ENCODE measurements around the gene CD4. TPM values are rescaled to one million over a fixed set of nuclear protein-coding genes. Genes with fewer than 3 reads are reported as not detected.

Gene CD4
- total RNA-seq, 1 experiment from 2014 or later, result not detected

DNA sequence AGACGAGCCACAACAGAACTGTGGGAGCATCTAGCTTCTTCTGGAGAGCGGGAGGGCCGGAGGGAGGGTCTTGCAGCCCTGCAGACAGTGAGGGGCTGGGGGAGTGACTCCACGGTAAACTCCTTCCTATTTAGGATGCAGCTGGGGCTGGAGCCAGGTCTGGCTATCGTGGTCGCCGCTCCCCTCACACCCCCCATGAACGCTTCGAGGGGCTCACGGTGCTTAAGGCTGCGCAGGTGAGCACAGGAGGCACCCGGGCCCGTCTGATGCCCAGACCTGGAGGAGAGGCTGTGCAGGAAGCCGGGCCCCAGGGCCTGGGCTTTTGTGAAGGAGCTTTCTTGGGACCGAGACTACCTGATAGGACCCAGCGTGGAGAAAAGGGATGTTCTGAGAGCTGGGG is 47.5 kb downstream of the CD4 start:
- Mint-ChIP-seq H3K27me3 (ENCODE audit: insufficient read depth, unreplicated experiment) (no peaks in the 10 kb centered on the region), H3K27ac (ENCODE audit: unreplicated experiment) (no peak overlapping the region), H3K36me3 (ENCODE audit: insufficient read depth, unreplicated experiment) (peaks cover 31% of the 10 kb centered on the region), H3K9me3 (ENCODE audit: unreplicated experiment) (no peaks in the 10 kb centered on the region), H3K4me3 (ENCODE audit: unreplicated experiment) (no peak overlapping the region), H3K4me1 (ENCODE audit: low read depth, unreplicated experiment) (peaks cover 20% of the 10 kb centered on the region)
- ChIA-PET POLR2A (interaction anchor here (0.7 kb wide), 1 partner anchor 14 kb away, joined by 4 read pairs; the partner anchor contains the start of gene CDCA3), CTCF (interaction anchor here (0.6 to 4.4 kb wide), 5 partner anchors 15 to 121 kb away, joined by 3 to 35 read pairs (median 3); partner anchors contain the start of genes CDCA3, MLF2, SPSB2 and USP5)
- no peak for DNase-seq
- intact Hi-C loops (cut with micrococcal nuclease; ENCODE audit: unreplicated experiment), result no loop called here
- no TSS peak for BruUV-seq (replicated peaks)
- no peaks in the 10 kb centered on the region for H3K9me3 ChIP-seq
- no peak overlapping the region for H3K4me3 ChIP-seq (ENCODE audit: low read depth, low read length)
- TF ChIP-seq, protein P1, sequence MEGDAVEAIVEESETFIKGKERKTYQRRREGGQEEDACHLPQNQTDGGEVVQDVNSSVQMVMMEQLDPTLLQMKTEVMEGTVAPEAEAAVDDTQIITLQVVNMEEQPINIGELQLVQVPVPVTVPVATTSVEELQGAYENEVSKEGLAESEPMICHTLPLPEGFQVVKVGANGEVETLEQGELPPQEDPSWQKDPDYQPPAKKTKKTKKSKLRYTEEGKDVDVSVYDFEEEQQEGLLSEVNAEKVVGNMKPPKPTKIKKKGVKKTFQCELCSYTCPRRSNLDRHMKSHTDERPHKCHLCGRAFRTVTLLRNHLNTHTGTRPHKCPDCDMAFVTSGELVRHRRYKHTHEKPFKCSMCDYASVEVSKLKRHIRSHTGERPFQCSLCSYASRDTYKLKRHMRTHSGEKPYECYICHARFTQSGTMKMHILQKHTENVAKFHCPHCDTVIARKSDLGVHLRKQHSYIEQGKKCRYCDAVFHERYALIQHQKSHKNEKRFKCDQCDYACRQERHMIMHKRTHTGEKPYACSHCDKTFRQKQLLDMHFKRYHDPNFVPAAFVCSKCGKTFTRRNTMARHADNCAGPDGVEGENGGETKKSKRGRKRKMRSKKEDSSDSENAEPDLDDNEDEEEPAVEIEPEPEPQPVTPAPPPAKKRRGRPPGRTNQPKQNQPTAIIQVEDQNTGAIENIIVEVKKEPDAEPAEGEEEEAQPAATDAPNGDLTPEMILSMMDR (IDR thresholded peaks at IDR 0.05; ENCODE audit: insufficient read depth in 1 of 2, low read depth in 1 of 2, low read length in 1 of 2, severe bottlenecking in 1 of 2, unreplicated experiment in 1 of 2), result no peak
- H3K4me1 ChIP-seq, result peaks cover 6% of the 10 kb centered on the region
- no peaks in the 10 kb centered on the region for H3K36me3 ChIP-seq (ENCODE audit: control insufficient read depth, insufficient read depth, low read length)
- H3K27me3 ChIP-seq (replicated peaks; ENCODE audit: control insufficient read depth, insufficient read depth, low read length), result no peaks in the 10 kb centered on the region

DNA sequence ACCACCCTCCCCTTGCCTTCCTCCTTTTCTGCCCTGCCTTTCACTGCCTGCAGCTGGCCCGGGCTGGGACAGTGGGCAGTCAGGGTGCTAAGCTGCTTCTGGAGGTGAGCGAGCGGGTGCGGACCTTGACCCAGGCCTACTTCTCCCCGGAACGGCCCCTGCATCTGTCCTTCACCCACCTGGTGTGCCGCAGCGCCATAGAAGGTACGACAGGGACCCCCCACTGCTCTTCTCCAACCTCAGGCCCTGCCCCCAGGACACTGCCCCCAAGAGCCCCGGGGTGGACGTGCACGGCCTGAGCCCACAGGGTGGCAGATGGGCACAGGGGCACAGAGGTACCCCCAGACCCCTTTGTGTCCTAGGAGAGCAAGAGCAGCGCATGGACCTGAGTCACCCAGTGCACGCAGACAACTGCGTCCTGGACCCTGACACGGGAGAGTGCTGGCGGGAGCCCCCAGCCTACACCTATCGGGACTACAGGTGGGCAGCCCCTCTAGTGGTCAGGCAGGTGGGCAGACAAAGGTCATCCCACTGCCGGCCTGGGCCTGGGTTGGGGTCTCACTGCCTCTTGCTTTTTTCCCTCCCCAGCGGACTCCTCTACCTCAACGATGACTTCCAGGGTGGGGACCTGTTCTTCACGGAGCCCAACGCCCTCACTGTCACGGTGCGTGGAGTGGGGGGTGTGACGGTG is 48.2 kb downstream of the CD4 start:
- Histone ChIP-seq H3K4me3 (ENCODE audit: low read depth, low read length) (no peak overlapping the region), H3K27me3 (replicated peaks; ENCODE audit: control insufficient read depth, insufficient read depth, low read length) (no peaks in the 10 kb centered on the region), H3K9me3 (no peaks in the 10 kb centered on the region), H3K36me3 (ENCODE audit: control insufficient read depth, insufficient read depth, low read length) (no peaks in the 10 kb centered on the region), H3K4me1 (peaks cover 13% of the 10 kb centered on the region)
- CTCF ChIA-PET, result interaction anchor here (0.7 to 4.4 kb wide), 3 partner anchors 14 to 84 kb away, joined by 3 to 35 read pairs (median 3); partner anchors contain the start of genes CDCA3, MLF2, SPSB2 and USP5
- Mint-ChIP-seq H3K27me3 (ENCODE audit: insufficient read depth, unreplicated experiment) (no peaks in the 10 kb centered on the region), H3K4me1 (ENCODE audit: low read depth, unreplicated experiment) (peaks cover 20% of the 10 kb centered on the region), H3K4me3 (ENCODE audit: unreplicated experiment) (no peak overlapping the region), H3K27ac (ENCODE audit: unreplicated experiment) (no peak overlapping the region), H3K9me3 (ENCODE audit: unreplicated experiment) (no peaks in the 10 kb centered on the region), H3K36me3 (ENCODE audit: insufficient read depth, unreplicated experiment) (peaks cover 33% of the 10 kb centered on the region)
- TF ChIP-seq, protein P1 (IDR thresholded peaks at IDR 0.05; ENCODE audit: insufficient read depth in 1 of 2, low read depth in 1 of 2, low read length in 1 of 2, severe bottlenecking in 1 of 2, unreplicated experiment in 1 of 2), result no peak
- POLR2A ChIA-PET, result no interaction called here
- no peak for DNase-seq
- intact Hi-C loops (cut with micrococcal nuclease; ENCODE audit: unreplicated experiment), result no loop called here
- no TSS peak for BruUV-seq (replicated peaks)

DNA sequence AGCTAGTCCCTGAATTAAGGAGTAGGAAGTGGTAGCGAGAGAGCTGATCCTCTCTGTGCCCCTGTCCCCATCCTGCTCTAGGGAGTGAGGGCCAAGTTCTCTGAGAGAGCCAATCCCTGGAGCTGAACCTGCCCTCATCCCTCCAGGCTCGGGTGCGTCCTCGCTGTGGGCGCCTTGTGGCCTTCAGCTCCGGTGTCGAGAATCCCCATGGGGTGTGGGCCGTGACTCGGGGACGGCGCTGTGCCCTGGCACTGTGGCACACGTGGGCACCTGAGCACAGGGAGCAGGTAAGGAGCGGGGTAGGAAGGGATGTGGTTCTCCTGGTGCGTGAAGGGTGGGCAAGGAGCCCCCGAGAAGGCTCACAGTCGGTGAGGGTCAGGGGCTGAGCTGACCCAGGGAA is 49.5 kb downstream of the CD4 start:
- no peak for DNase-seq
- BruUV-seq (replicated peaks), result no TSS peak
- Mint-ChIP-seq H3K27ac (ENCODE audit: unreplicated experiment) (no peak overlapping the region), H3K4me1 (ENCODE audit: low read depth, unreplicated experiment) (peaks cover 20% of the 10 kb centered on the region), H3K4me3 (ENCODE audit: unreplicated experiment) (no peak overlapping the region), H3K36me3 (ENCODE audit: insufficient read depth, unreplicated experiment) (peaks cover 44% of the 10 kb centered on the region), H3K9me3 (ENCODE audit: unreplicated experiment) (no peaks in the 10 kb centered on the region), H3K27me3 (ENCODE audit: insufficient read depth, unreplicated experiment) (no peaks in the 10 kb centered on the region)
- Histone ChIP-seq H3K4me3 (ENCODE audit: low read depth, low read length) (no peak overlapping the region), H3K4me1 (peaks cover 23% of the 10 kb centered on the region), H3K36me3 (ENCODE audit: control insufficient read depth, insufficient read depth, low read length) (no peaks in the 10 kb centered on the region), H3K27me3 (replicated peaks; ENCODE audit: control insufficient read depth, insufficient read depth, low read length) (no peaks in the 10 kb centered on the region), H3K9me3 (no peaks in the 10 kb centered on the region)
- POLR2A ChIA-PET, result no interaction called here
- intact Hi-C loops (cut with micrococcal nuclease; ENCODE audit: unreplicated experiment), result no loop called here
- CTCF ChIA-PET, result interaction anchor here (0.8 to 2.3 kb wide), 2 partner anchors 10 to 13 kb away, joined by 4 to 8 read pairs; partner anchors contain the start of gene USP5
- TF ChIP-seq, protein P1 (IDR thresholded peaks at IDR 0.05; ENCODE audit: insufficient read depth in 1 of 2, low read depth in 1 of 2, low read length in 1 of 2, severe bottlenecking in 1 of 2, unreplicated experiment in 1 of 2), result no peak
